H1 (cell line): ENCODE data around the gene GFOD1.

Experiments used
- CEBPB ChIP-seq: IDR thresholded peaks from 2 replicates; pipeline ENCODE4 v1.6.1; 2012; ENCODE audit warnings: low read depth, low read length
- EP300 ChIP-seq, 2 experiments: IDR thresholded peaks; 1 replicate in 1 of 2; 2 replicates in 1 of 2; pipeline ENCODE4 v1.6.1; 2011 to 2012; ENCODE audit warnings: low read depth in 2 of 2, low read length in 2 of 2, mild to moderate bottlenecking in 2 of 2, borderline replicate concordance in 1 of 2, inconsistent platforms in 1 of 2, moderate library complexity in 1 of 2
- NRF1 ChIP-seq: IDR thresholded peaks from 2 replicates; pipeline ENCODE4 v1.6.1; 2011; ENCODE audit warnings: mild to moderate bottlenecking, low read depth, low read length, improper control_type of control experiment
- SIN3A ChIP-seq, 2 experiments: IDR thresholded peaks in 1 of 2; conservative IDR thresholded peaks in 1 of 2; 2 replicates each; pipeline ENCODE4 v1.6.1; 2011 to 2012; ENCODE audit warnings: low read length in 2 of 2, improper control_type of control experiment in 1 of 2, low read depth in 1 of 2, mild to moderate bottlenecking in 1 of 2
- TBP ChIP-seq: IDR thresholded peaks from 2 replicates; pipeline ENCODE4 v1.6.1; 2011; ENCODE audit warnings: low read depth, low read length, improper control_type of control experiment
- TCF12 ChIP-seq: IDR thresholded peaks from 2 replicates; pipeline ENCODE4 v1.6.1; 2011; ENCODE audit warnings: low read depth, mild to moderate bottlenecking, low read length
- YY1 ChIP-seq: IDR thresholded peaks from 2 replicates; pipeline ENCODE4 v1.6.1; 2011; ENCODE audit warnings: low read depth, mild to moderate bottlenecking, low read length
- TF ChIP-seq, protein P1 (sequence below): IDR thresholded peaks from 2 replicates; pipeline ENCODE4 v1.6.1; 2012; ENCODE audit warnings: low read length, inconsistent platforms

DNA sequence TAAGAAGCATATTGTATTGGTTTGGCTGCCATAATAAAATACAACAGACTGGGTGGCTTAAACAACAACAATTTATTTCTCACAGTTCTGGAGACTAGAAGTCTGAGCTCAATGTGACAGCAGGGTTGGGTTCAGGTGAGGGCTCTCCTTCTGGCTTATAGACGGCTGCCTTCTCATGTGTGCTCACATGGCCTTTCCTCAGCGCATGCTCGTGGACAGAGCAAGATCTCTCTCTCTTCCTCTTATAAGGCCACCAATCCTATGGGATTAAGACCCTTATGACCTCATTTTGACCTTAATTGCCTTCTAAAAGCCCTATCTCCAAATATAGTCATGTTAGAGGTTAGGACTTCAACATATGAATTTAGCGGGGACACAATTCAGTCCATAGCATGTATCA, 32.4 kb upstream of the GFOD1 start:
- TF ChIP-seq NRF1: no peak
- TF ChIP-seq TBP: no peak
- no peak for TF ChIP-seq TCF12
- TF ChIP-seq YY1: no peak
- TF ChIP-seq, protein P1, sequence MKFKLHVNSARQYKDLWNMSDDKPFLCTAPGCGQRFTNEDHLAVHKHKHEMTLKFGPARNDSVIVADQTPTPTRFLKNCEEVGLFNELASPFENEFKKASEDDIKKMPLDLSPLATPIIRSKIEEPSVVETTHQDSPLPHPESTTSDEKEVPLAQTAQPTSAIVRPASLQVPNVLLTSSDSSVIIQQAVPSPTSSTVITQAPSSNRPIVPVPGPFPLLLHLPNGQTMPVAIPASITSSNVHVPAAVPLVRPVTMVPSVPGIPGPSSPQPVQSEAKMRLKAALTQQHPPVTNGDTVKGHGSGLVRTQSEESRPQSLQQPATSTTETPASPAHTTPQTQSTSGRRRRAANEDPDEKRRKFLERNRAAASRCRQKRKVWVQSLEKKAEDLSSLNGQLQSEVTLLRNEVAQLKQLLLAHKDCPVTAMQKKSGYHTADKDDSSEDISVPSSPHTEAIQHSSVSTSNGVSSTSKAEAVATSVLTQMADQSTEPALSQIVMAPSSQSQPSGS: no peak
- TF ChIP-seq EP300 (IDR thresholded peaks at IDR 0.05; ENCODE audit: borderline replicate concordance in 1 of 2, low read depth in 2 of 2, low read length in 2 of 2): no peak
- TF ChIP-seq SIN3A (conservative IDR thresholded peaks at IDR 0.05 in 1 of 2, IDR thresholded peaks at IDR 0.05 in 1 of 2; ENCODE audit: low read depth in 1 of 2, low read length in 2 of 2): no peak
- no peak for TF ChIP-seq CEBPB
